ENCODE measurements around the gene ARHGAP26.

The ARHGAP26 gene

GRCh38 chr5:142833517-142834449, 63.6 kb downstream of the ARHGAP26 start:
- TF ChIP-seq SIN3A (IDR thresholded peaks at IDR 0.05; ENCODE audit: borderline replicate concordance, insufficient read depth, low read length) (no peak), POLR2AphosphoS5 (IDR thresholded peaks at IDR 0.05; ENCODE audit: low read depth, low read length) (no peak), TAF1 (IDR thresholded peaks at IDR 0.05; ENCODE audit: borderline replicate concordance, insufficient read depth, low read length) (no peak)

GRCh38 chr5:142834504-142834903, 64.3 kb downstream of the ARHGAP26 start:
- TF ChIP-seq TAF1 (IDR thresholded peaks at IDR 0.05; ENCODE audit: borderline replicate concordance, insufficient read depth, low read length) = no peak
- TF ChIP-seq REST (IDR thresholded peaks at IDR 0.05; ENCODE audit: insufficient read depth in 1 of 2, low read depth in 2 of 2, low read length in 2 of 2) = no peak
- TF ChIP-seq POLR2AphosphoS5 (IDR thresholded peaks at IDR 0.05; ENCODE audit: low read depth, low read length) = no peak
- no peak for TF ChIP-seq FOXP2 (optimal IDR thresholded peaks at IDR 0.05; ENCODE audit: borderline replicate concordance, extremely low read depth, extremely low read length, insufficient read depth)
- no peak for TF ChIP-seq SIN3A (IDR thresholded peaks at IDR 0.05; ENCODE audit: borderline replicate concordance, insufficient read depth, low read length)

GRCh38 chr5:142835540-142835939, 65.4 kb downstream of the ARHGAP26 start:
- no peak for TF ChIP-seq POLR2AphosphoS5 (IDR thresholded peaks at IDR 0.05; ENCODE audit: low read depth, low read length)
- TF ChIP-seq REST (IDR thresholded peaks at IDR 0.05; ENCODE audit: insufficient read depth in 1 of 2, low read depth in 2 of 2, low read length in 2 of 2) = no peak
- no peak for TF ChIP-seq SIN3A (IDR thresholded peaks at IDR 0.05; ENCODE audit: borderline replicate concordance, insufficient read depth, low read length)
- TF ChIP-seq TAF1 (IDR thresholded peaks at IDR 0.05; ENCODE audit: borderline replicate concordance, insufficient read depth, low read length) = no peak
- TF ChIP-seq FOXP2 (optimal IDR thresholded peaks at IDR 0.05; ENCODE audit: borderline replicate concordance, extremely low read depth, extremely low read length, insufficient read depth) = no peak

GRCh38 chr5:142836048-142836447, 65.9 kb downstream of the ARHGAP26 start:
- no peak for TF ChIP-seq POLR2AphosphoS5 (IDR thresholded peaks at IDR 0.05; ENCODE audit: low read depth, low read length)
- TF ChIP-seq TAF1 (IDR thresholded peaks at IDR 0.05; ENCODE audit: borderline replicate concordance, insufficient read depth, low read length) = no peak

- TF ChIP-seq POLR2AphosphoS5 (IDR thresholded peaks at IDR 0.05; ENCODE audit: low read depth, low read length) (no peak), FOXP2 (optimal IDR thresholded peaks at IDR 0.05; ENCODE audit: borderline replicate concordance, extremely low read depth, extremely low read length, insufficient read depth) (no peak)
Observed at GRCh38 chr5:142837081-142837725, 67.0 kb downstream of the ARHGAP26 start.

- TF ChIP-seq POLR2AphosphoS5 (IDR thresholded peaks at IDR 0.05; ENCODE audit: low read depth, low read length) (no peak), SIN3A (IDR thresholded peaks at IDR 0.05; ENCODE audit: borderline replicate concordance, insufficient read depth, low read length) (no peak), FOXP2 (optimal IDR thresholded peaks at IDR 0.05; ENCODE audit: borderline replicate concordance, extremely low read depth, extremely low read length, insufficient read depth) (no peak), REST (IDR thresholded peaks at IDR 0.05; ENCODE audit: insufficient read depth in 1 of 2, low read depth in 2 of 2, low read length in 2 of 2) (no peak), TAF1 (IDR thresholded peaks at IDR 0.05; ENCODE audit: borderline replicate concordance, insufficient read depth, low read length) (no peak)
Observed at GRCh38 chr5:142838845-142839244, 68.7 kb downstream of the ARHGAP26 start.

Measured in PFSK-1 (cell line).